Erythroblast (primary cell): ENCODE measurements around the gene ERC2.

Experiments
- DNase-seq, 2 experiments: peaks; one replicate each; lab custom pipeline; 2025; lab: John Stamatoyannopoulos, UW
- GATA1 ChIP-seq: IDR thresholded peaks from 2 replicates; pipeline ENCODE4 v1.6.1; 2011; ENCODE audit warnings: low read depth, mild to moderate bottlenecking, control low read depth, low read length, moderate library complexity
- POLR2A ChIP-seq: IDR thresholded peaks from 2 replicates; pipeline ENCODE4 v1.6.1; 2011; ENCODE audit warnings: mild to moderate bottlenecking, low read length

The ERC2 gene

DNA sequence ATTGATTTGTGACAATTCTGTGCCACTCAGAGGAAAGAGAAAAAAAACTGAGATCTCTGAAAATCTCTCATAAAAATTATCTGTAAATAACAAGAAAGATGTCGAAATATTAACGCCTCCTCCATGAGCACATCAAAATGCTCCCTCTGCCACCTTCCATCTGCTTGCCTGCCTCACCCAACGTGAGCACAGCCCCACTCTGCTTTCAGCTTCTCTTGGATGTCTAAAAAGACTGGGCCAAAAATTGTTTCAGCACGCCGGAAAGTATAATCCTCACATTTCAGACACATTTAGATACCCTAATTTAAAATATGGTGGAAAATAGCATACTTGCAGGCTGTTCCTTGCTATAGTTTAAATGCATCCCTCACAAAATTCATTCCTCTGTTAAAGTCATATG is 57.1 kb downstream of the ERC2 start:
- no peak for TF ChIP-seq GATA1
- TF ChIP-seq POLR2A = no peak
- DNase-seq = no peak

DNA sequence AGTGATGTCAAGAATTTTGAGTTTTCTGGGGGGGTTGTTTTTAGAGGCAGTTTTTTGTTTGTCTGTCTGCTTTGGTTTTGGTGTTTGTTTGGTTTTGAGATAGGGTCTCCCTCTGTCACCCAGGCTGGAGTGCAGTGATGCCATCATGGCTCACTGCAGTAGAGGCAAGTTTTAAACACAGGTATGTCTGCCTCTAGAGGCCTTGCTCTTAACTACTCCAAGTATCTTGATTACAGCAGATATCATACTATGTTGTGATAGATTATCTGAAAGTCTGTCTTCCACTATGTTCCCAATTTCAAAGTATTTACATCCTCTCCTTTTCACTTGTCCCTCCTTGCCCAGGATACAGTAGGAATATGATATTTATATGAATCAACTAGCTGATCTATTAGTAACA is 57.7 kb downstream of the ERC2 start:
- DNase-seq = no peak
- TF ChIP-seq GATA1 (no peak), POLR2A (no peak)

DNA sequence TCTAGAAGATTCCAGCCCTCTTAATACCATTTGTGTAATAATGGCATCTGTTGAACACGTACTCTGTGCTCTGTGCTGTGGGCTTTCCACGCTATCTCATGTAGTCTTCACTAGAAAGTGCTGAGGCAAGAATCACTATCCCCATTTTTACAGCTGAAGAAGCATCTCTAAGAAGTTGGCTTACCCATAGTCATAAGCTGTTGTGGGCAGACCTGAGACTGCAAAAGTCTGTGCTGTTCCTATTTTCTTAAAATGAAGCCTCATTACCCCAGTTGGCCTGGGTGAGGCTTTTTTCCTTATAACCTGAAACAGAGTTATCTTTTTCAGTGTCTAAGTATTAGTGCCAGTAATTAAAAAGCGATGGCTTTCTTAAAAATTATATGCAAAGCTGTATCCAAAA is 58.5 kb downstream of the ERC2 start:
- no peak for DNase-seq
- TF ChIP-seq POLR2A (no peak), GATA1 (no peak)

DNA sequence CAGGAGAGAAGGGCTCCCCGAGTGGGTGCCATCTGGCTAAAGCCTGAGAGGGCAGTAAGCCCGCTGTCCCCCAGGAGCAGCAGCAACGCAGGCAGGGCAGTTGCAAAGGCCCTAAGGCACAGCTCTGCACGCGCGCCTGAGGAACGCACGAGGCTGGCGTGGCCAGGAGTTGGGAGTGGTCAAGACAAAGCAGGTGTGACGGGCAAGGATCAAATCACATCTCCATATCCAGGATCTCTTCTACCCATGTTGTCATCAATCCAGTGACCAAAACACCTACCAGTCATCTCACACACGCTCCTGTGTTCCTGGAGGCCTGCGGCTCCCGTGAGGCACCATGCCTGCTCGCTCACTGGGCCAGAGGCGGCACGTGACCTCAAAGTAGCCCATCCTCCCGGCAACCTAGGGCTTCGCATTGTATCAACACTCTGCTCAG is 59.5 kb downstream of the ERC2 start:
- TF ChIP-seq GATA1 (no peak), POLR2A (no peak)

DNA sequence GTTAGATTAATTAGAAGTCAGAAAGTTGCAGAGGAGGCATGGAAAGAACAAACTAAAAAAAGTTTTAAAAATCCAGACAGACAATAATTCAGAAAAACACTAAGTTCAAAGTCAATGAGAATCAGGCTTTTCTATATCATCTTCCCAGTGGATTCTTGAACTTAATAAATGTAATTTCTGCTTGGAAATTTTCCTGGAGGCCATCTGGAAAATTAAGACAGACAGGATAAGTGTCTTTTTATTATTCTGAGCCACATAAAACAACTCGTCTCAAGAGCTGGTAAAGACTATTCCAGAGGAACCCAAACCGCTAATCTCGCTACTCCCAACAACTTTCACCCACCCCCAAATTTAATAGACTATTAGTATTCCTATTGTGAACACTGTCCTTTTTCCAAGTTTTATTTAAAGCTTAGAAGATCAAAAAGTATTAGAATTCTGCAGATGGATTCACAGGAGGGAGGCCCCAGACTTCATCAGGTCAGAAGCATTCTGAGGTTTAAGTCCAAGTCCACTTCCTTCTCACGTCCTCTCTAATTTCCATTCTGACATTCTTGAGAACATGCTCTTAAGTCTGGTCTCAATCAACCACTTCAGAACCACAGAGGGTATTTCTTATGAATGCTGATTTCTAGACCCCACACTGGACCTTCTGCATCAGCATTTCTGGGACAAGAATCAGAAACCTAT is 61.3 kb downstream of the ERC2 start:
- no peak for DNase-seq
- TF ChIP-seq POLR2A (no peak), GATA1 (no peak)

More for the DNA sequence above, 59.5 kb downstream of the ERC2 start:
- no peak for DNase-seq

DNA sequence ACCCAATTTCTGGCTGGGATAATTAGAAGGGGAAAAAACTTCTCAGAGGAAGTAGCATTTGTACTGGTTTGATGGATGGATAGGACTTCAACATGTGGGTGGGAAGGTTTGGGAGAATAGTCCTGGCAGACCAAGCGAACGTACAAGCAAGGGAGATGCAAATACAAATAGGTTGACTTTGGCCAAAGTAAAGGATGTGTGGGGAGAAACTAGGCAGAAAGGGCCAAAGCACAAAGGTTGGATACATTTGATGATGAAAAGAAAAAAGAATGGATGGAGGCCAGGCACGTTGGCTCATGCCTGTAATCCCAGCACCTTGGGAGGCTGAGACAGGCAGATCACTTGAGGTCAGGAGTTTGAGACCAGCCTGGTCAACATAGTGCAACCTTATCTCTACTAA is 63.4 kb downstream of the ERC2 start:
- TF ChIP-seq GATA1 = no peak
- TF ChIP-seq POLR2A = no peak
- no peak for DNase-seq

DNA sequence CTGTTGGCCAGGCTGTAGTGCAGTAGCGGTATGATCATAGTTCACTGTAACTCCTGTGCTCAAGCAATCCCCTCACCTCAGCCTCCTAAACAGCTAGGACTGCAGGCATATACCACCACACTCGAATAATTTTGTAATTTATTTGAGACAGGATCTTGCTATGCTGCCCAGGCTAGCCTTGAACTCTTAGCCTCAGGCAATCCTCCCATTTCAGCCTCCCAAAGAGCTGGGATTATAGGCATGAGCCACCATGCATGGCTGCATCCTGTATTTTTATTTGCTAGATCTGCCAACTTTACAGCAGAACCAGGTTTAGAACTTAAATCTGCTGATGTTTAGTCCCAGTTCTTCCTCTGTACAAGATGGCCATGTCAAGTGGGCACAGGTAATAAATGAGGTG is 69.6 kb downstream of the ERC2 start:
- TF ChIP-seq POLR2A = no peak
- no peak for TF ChIP-seq GATA1
- DNase-seq = no peak

DNA sequence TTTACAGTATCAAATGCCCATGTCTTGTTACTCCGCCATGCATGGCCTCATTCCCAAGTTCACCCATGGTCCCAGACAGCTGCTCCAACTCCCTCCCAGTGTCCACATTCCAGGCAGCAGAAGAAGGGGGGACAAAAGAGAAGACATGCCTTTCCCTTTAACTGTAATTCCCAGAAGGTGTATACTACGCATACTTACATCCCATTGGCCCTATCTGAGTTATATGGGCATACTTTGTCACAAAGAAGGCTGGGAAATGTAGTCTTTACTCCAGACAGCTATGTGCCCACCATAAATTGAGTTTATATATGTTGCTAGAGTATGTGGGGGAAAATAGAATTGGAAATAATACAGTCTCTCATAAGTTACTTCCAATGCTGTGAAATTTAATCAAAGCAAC is 70.5 kb downstream of the ERC2 start:
- no peak for DNase-seq
- TF ChIP-seq POLR2A = no peak
- no peak for TF ChIP-seq GATA1

DNA sequence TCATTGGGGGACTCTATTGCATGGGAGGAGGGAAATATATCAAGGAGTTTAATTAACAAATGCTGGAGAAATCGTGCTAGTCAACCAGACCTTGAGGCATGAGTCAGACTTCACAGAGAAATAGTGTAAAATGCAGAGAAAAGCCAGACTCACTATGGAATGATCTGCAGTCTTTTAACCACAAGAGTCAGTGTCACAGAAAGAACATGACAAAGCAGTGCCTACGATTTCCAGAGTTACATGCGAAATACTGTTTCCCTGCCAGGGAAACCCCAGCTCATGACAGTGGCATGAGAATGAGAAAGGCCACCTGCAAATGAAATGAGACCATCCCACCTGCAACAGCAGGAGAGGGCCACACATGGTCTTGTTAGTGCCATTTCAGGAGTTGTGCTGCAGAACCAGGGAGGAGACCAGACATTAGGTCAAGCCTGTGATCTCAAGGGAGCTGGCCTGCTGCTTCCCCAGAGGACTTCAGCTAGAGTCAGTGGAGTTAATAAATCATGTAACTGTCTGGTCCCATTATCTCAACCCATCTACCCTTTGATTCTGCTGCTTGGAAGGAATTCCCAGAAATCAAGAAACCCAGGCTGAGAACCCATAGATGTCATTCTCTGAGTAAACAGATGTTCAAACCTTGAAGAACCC is 79.0 kb downstream of the ERC2 start:
- TF ChIP-seq GATA1 (no peak), POLR2A (no peak)

DNA sequence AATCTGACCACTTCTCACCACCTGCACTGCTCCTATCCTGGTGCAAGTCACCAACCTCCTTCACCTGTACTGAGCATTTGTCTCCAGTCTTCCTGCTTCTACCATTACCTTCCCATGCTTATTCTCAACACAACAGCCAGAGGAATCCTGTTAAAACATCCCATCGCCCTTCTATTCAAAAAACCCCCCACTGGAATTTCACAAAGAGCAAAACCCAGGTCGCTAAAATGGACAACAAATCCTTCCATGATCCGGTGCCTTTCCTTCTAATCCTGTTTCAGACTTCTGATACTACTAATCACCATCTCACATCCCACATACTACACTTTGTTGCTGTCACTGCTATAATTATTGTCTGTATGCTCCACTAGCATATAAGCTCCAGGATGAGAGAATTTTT is 85.2 kb downstream of the ERC2 start:
- TF ChIP-seq GATA1 = no peak
- TF ChIP-seq POLR2A = no peak
- DNase-seq = no peak

More for the DNA sequence above, 79.0 kb downstream of the ERC2 start:
- DNase-seq = no peak

DNA sequence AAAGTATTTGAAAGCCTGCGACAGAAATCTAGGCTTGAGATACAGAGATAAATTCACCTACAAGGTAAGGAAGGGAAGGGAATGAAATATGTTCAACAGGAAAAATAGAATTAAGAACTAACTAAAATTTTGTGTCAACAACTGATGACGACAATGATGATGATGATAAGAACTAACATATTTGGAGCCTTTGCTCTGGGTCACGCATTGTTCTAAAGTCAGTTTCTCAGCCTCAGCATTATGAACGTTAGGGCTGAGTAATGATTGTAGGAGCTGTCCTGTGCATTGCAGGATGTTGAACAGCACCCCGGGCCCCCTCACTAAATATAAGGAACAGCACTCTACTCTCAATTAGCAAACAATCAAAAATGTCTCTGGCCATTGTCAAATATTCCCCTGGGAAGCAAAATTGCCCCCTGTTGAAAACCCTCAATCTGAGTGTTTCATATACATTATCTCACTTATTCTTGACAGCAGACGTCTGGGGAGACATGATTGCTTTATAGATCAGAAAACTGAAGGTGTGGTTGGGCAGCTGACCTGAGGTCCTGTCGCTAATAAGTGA is 88.5 kb downstream of the ERC2 start:
- no peak for DNase-seq
- TF ChIP-seq GATA1 (no peak), POLR2A (no peak)

DNA sequence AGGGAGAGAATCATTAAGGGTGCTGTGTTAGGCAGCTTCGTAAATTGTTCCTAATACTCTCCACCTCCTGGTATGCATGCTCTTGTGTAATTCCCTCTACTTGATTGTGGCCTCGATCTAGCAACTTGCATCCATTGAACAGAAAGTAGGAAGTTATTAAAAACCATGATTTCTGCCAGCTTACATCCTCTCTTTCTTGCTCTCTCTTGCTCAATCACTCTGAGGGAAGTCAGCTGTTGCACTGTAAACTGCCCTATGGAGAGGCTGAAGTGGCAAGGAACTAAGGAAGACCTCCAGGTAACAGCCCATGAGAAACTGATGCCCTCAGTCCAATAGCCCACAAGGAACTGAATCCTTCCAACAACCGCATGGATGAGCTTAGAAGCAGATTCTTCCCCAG is 92.6 kb downstream of the ERC2 start:
- no peak for DNase-seq
- TF ChIP-seq POLR2A = no peak

DNA sequence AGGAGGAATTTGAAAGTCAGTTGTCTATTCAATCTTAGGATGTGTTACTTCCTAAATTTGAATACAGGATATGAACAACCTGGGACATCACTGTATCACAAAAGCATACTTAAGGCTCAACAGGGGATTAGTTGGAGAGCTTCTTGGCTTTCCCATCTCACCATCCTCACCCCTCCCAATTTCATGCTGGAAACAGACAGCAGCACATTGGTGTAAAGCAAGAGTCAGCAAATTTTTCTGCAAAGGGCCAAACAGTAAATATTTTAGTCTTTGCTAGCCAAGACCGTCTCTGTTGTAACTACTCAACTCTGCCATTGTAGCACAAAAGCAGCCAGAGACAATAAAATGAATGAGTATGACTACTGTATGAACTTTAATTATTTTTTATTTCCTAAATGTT is 94.9 kb downstream of the ERC2 start:
- DNase-seq = no peak
- TF ChIP-seq GATA1 (no peak), POLR2A (no peak)

DNA sequence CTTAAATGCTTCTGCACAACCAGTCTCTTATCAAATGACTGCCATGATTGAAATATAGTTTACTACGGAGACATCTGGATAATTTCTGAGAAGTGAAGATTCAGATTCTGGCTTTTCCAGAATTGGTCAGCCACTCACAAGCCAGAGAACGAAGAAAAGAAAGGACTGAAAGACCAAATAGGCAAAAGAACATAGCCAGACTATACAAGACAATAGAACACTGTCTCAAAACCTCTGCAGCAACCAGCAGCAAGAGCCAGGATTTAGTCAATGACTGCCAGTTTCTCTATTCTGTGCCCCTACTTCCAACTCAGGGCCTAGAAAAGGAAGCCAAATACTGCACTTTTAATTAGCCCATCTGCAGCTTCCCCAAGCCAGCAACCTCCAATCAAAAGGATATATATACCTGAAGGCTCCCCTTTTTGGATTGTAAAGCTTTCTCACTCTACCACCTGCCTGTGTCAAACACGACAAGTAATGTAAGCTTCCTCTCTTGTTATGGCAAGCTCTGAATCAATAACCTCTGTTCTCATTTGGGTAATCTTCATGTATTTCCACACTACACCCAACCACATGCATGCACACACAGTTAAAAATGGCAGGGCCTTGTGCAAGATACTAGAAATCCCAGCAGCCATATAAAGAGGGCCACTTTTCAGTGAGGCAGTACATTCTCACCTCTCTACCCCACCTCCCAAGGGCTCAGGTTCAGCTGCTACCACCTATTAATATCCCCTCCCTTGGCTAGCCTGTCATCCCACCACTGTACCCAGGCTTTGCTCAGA is 97.1 kb downstream of the ERC2 start:
- TF ChIP-seq POLR2A (no peak), GATA1 (no peak)

More for the DNA sequence above, 97.1 kb downstream of the ERC2 start:
- no peak for DNase-seq
